HG03439 (cell line): Measurements from ENCODE around the gene SHISAL2A.

Experiments used
- ATAC-seq: cut with Tn5 transposase; IDR thresholded peaks from one replicate; pipeline ENCODE4 v1.9.1; 2021; ENCODE audit warnings: mild to moderate bottlenecking, moderate library complexity; ENCODE audit not compliant: unreplicated experiment

The SHISAL2A gene

DNA sequence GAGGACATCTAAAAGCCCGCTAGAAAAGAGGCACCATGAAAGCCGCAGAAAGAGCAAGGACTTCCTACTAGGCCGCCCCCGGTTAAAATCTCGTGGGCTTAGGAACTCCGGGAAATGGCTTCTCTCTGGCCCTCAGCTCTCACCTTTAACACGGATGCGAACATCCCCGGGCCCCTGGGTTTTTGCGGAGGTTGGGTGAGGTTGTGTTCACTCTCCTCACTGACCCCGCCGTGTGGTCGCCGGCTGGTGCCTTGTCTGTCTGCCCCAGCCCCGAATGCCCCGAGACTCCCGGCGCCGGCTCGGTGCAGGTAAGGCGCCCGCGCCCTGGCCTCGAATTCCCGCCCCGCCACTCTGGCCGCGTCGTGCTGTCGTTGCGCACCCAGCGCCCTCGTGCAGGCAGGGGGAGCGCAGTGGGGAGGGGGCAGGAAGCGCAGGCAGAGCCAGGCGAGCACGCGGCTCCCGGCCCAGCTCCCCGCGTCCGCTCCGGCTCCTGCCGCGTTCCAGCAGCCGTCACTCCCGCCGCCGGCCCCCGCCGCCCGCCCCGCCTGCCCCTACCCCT lies at the start of gene SHISAL2A:
Gene SHISAL2A, plus strand, starts transcription at position 437 of the 559 bp plus-strand sequence. CDS start 326 bp downstream, outside the sequence.
- no peak for ATAC-seq

DNA sequence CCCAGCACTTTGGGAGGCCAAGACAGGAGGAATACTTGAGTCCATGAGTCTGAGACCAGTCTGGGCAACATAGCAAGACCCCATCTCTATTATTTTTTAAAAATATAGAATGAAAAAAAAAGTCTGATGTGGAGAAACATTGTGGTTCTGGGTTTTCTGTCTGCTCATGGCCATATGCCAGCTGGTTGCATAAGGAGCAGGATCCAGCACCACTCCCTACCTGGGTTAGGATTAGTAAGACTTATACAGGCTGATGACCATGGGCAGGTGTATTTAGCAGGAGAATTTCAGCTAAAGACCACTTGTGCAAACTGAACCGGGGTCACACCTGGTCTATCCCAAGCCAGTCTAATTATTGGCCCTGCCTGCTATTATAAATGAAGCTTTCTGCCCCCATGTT lies 47.5 kb upstream of the SHISAL2A start:
- ATAC-seq: no peak

DNA sequence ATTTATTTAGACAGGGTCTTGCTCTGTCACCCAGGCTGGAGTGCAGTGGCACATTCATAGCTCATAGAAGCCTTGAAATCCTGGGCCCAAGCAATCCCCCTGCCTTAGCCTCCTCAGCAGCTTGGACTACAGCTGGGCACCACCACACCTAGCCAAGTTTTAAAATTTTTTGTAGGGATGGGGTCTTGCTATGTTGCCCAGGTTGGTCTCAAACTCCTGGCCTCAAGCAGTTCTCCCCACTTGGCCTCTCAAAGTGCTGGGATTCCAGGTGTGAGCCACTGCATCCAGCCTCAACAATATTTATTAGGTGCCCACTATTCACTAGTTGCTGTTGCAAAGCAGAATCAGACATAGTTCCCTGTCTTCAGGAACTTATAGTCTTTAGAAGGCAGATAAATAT lies 44.9 kb upstream of the SHISAL2A start:
- no peak for ATAC-seq

DNA sequence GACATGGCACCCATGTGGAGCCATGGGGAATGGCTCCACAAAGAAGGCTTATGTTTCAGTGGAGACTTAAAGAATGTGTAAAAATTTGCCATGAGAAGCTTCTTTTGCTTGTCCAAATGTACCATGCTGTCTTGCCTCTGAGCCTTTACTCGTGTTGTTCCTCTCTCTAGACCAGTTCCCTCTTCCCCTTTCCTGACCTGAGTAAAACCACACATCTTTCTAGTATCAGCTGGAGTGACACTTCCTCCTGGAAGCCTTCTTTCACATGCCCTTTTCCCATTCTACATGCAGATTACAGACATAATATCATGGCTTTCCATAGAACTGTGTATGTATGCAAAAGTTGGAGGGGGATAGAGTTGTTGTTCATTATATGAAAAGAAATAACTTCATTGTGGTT lies 44.4 kb upstream of the SHISAL2A start:
- ATAC-seq: no peak

DNA sequence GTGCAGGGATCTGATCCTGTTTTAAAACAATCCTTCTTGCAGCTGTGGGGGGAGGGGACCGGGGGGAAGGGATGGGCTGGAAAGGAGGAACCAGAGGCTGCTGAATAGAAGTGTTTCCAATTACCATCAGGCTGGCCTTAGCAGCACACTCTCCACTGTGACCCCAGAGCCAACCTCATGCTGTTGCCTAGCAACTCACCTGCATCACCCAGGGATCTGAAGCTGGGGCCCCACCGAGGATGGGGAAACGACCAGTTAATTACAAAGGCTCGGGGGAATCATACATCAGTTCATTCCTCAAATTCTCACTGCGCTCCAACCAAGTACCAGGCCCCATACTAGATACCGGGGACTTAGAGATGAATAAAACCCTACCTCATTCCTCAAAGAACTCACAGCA lies 42.7 kb upstream of the SHISAL2A start:
- ATAC-seq: no peak

DNA sequence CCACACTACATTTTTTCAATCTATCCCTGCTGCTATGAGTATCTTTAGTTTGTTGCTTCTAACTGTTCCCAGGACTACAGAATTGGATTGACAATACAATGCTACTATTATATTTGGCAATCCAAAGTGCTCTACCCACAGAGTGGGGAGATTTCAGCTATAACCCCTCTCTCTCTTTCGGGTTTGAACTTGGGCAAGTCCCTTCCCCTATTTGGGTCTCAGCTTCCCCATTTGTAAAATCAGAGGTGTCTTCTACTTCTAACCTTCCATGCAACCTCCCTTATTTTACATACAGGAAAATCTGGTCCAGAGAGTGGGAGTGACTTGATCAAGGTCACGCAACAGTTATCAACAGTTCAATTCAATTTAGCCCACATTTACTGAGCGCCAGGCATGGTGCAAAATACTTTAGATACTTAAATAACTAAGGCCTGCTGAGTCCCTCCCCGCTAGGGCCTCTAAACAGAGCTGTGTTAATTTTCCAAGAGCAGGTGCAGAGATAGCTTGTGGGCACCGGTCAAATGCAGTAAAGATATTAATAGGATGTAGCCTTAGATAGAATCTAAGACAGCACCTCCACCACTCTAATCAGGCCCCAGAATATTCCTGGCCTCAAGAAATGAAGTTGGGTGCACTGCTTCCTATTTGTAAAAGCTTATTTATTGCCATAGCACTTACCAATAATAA lies 40.2 kb upstream of the SHISAL2A start:
- ATAC-seq: no peak

DNA sequence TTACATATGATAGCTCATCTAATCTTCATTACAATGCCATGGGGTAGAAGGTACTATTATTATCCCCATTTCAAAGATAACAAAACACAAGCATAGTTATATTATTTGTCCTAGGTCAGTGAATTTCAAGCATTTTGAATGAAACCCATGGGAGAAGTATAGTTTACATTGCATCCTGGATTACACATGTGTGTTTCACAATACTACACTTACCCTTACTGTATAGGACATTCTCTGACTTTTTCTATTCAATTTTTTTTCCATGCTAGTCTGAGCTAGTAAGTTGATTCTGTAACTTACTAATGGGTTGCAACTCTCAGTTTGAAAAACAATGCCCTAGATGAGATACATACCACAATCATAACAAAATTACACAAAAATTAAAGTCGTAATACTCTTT lies 39.5 kb upstream of the SHISAL2A start:
- no peak for ATAC-seq

DNA sequence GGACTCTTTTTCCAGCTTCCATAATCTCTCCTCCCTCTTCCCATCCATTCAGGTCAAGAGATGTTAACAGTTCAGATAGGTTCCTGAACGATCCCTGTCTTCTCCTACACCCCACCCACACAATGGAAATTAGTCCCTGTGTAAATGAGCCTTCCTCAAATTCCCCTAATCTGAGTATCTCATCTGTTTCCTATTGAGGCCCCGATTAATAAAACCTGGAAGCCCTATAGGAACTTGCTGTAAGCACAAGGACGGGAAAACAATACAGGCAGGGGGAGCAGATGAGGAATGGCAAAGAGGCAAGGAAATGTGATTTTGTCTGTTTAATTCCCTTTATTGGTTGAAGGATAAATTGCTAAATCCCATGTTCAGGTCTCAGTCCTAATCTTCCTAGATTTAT lies 37.9 kb upstream of the SHISAL2A start:
- ATAC-seq: no peak

DNA sequence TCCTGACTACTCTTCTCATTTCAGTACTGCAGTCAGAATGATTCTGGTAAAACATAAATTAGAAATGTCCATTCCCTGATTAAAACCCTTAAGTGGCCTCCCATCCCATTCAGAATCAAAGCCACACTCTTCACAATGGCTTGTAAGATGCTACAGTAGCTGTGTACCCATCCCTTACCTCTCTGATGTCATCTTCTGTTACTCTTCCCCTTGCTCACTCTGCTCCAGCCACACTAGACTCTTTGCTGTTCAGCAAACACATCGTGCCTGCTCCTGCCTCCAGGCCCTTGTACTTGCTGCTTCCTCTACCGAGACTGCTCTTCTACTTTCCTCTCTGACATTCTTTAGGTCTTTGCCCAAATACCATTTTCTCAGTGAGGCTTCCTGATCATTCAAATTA lies 35.1 kb upstream of the SHISAL2A start:
- no peak for ATAC-seq

DNA sequence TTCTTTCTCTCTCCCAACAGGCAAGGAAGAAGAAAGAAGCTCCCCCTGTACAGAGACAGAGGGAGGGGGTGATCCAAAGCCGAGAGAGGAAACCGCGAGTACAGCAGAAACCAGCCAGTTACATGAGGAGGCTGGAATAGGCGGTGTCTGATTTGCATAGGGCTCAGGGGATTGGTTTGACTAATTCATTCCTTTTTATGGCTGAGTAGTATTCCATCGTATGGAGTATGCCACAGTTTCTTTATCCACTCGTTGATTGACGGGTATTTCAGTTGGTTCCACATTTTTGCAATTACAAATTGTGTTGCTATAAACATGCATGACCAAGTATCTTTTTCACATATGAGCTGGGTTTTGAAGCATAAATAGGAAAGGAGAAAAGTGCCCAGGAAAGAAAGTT lies 34.2 kb upstream of the SHISAL2A start:
- ATAC-seq: no peak

DNA sequence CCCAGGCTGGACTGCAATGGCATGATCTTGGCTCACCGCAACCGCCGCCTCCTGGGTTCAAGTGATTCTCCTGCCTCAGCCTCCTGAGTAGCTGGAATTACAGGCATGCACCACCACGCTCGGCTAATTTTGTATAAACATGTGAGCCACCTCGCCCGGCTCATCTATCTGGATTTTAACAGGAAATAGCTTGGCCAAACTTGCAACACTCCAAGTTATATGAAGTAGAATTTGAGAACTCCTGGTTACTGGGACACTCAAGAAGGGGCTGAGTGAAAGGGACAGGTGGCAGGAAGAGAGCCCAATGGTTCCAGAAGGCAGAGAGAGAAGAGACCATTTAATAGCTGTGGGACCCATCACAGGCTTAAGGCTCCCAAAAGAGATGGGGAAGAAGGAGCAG lies 33.7 kb upstream of the SHISAL2A start:
- no peak for ATAC-seq

DNA sequence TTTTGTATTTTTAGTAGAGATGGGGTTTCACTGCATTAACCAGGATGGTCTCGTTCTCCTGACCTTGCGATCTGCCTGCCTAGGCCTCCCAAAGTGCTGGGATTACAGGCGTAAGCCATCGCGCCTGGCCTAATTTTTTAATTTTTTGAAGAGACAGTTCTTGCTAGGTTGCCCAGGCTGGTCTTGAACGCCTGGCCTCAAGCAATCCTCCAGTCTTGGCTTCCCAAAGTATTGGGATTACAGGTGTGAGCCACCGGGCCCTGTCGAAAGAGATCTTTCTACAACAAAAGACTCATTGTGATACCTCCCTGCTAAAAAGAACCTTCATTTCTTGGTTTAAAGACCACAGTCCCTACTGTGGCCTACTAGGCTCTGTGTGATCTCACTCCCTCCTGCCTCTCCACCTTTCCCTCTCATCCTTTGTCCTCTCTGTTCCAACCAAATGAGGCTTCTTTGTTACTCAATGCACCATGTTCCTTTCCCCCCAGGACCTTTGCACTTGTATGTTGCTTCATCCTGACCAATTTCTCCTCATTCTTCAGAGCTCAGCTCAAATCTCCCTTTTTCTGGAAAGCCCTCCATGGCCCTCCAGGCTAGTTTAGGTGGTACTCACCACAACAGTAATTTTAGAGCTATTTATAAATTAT lies 32.3 kb upstream of the SHISAL2A start:
- no peak for ATAC-seq

DNA sequence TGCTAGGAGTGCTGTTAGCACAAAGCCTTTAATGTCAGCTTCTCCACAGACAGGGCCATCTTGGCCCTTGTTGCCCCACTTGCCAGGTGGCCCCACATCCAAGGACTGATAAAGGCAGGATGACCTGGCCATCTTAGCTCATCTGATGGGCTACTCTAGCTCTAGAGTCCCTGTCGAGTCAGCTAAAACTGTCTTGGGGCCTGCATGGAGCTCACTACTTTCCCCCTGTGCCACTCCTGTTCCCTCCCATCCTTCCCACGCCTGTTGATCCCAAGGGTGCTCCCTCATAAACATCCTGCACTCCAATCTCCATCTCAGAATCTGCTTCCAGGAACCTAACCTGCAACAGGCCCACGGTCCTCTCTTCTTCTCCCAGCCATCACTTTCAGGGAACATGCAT lies 31.4 kb upstream of the SHISAL2A start:
- no peak for ATAC-seq

DNA sequence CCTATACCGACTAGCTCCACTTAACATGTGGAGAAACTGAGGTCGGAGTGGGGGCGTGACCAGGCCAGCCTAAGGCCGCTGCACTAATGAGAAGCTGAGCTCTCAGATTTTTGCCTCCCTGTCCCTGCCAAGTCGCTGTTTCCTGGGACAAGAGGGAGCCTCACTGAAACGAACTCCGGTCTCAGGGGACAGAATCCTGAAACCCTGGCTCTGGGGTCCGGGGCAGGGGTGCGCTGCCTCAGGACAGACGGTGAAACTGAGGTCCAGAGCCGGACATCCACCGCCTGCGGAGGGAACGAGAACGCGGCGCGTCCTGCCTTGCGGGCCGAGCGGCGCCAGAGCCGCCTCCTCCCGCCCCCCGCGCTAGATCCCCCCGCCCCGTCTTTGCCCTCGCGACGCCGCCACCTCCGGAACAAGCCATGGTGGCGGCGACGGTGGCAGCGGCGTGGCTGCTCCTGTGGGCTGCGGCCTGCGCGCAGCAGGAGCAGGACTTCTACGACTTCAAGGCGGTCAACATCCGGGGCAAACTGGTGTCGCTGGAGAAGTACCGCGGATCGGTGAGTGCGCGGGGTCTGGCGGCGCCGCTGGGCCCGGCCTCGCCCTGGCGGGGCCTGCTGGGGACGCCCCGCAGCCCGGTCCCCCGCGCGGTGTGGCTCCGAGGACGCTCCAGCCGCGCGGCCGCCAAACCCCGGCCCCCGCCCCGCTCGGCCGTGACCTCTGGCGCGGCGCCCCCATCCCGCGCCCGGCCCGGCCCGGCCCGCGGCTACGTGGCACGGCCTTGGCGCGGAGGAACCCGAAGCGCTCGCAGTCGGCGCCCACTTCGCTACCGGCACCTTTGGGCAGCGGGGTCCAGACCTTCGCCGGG lies 30.7 kb upstream of the SHISAL2A start, which contains the start of gene GPX7:
Gene GPX7, plus strand, starts transcription at position 381 of the 865 bp plus-strand sequence. Its CDS starts 39 bp downstream, at position 420.
- ATAC-seq: no peak

DNA sequence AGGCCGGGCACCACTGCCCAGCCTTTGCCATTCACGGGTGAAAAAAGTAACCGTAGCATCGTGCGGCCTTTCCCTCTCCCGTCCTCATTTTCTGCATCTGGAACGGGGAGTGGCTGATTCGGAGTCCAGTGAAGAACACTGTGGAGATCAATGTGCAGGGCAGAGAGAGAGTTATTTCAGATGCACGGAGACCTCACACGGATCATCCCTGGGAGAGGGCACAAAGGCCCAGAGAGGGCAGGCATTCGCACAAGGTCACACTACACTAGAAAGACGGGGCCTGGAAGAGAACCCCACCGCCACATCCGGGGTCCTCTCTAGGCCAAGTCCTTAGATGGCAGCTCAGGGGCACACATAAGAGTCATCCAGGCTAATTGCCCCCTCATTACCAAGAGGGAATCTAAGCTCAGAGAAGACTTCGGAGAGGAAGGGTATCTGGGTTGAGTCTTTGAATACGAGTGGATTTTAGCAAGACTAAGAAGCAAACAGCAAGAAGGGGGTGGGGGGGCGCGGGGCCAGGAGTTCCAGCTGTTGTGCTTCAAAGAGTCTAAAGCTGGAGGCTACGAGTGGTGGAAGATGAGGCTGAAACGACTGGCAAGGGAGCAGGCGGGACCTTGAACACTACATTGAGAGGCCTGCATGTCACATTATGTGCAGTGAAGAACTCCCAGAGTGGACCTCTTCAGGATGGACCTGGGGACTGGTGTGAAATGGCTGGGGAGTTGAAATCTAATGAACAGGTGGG lies 29.9 kb upstream of the SHISAL2A start:
- ATAC-seq: no peak

DNA sequence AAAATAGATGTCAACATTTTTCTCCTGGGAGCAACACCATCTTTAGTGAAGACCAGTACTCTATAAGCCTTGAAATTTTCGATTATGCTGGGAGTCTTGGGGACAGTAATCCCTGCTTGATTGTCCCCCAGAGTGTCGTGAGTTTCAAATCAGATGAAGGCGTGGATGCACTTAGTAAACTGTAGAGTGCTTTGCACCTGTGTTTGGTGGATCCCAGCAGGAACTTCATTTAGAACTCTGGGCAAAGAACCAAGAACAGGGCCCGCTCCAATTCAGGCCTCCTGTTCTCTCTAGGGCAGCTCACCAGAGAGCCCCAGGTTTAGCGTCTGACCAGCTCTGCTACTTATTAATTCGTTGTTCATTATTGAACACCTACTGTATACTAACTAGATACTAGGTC lies 29.3 kb upstream of the SHISAL2A start:
- no peak for ATAC-seq

DNA sequence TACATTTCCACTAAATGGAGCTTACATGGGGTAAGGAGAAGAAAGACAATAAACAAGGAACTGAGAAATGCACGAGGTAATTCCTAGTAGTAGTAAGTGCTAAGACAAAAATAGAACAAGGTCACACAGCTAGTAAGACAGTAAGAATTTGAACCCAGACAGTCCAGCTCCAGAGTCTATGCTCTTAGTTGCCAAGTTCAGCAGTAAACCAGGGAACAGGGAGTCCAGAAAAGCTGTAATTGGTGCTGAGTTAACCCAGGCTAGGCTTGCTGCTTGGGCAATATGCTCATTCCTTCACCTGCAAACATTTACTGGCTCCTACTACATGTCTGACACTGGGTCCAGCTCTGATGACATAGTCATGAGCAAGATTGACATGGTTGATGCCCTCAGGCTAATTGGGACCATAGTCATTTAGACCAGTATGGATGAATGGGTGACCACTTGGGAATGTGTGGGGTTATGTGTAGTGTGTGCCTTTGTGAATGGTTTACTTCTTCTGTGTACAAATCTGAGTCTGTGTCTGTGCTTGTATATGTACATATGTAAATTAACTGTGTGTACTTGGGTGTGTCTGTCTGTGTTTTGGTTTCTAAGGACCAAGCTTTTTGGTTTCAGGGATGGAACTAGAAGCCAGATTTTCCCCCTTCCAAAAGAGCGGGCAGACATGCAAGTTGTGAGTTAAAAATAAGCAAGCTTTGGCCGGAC lies 28.8 kb upstream of the SHISAL2A start:
- no peak for ATAC-seq

DNA sequence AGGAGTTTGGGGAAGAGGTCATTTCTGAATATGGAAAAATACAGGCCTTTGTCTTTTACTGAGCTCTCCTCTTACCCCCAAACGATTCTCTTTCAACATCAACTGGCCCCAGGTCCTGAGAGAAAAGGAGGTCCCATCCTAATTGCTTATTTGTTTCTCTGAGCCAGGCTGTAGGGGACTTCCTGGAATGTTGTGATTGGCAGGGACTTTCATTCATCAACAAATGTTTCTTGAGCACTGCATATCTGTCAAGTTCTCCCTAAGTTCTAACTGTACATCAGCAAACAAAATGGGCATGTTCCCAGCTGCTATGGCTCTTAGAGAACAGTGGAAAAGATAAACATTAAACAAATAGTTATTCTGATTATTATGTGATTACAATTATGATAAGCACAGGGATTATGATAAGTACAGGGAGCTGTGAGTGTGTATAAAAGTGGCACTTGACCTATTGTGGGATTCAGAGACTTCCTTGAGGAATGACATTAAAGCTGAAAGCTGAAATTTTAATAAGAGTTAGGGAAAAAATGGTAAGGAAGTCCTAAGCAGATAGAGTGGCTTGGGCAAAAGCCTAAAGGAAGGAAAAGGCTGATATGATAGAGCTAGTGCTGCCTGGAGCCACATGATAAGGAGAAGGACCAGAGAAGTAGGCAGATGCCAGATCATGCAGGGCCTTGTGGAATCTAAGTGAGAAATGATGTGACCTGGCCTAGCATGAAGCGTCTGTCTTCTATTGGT lies 19.2 kb upstream of the SHISAL2A start:
- no peak for ATAC-seq

DNA sequence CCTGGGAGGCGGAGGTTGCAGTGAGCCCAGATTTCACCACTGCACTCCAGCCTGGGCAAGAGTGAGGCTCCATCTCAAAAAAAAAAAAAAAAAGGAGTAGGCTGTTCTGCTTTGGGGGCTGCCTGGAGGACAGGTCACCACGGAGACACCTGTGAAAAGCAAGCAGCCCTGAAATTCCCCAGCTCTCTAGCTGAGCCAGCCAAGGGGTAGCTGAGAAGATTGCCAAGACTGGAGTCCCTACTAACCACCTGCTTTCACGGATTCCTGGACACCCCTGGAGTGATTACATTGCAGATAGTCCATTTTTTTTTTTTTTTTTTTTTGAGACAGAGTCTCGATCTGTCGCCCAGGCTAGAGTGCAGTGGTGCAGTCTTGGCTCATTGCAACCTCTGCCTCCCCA lies 18.3 kb upstream of the SHISAL2A start:
- no peak for ATAC-seq
